ENCODE data around the gene TAGLN.

DNA sequence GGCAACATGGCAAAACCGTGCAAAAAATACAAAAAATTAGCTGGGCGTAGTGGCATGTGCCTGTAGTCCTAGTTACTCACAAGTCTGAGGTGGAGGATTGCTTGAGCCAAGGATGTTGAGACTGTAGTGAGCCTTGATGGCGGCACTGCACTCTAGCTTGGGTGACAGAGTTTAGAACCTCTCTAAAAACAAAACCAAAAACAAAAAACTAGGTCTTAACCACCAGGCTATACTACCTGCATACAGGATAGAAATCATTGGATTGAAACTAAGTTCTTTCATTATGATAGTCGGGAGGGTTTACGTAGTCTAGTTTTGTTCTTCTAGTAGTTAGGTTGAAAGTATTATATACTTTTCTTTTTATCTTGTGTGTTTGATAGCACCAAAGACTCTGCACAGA lies 39.1 kb downstream of the TAGLN start:
- TF ChIP-seq POLR2A (IDR thresholded peaks at IDR 0.05; ENCODE audit: low read depth, low read length) (no peak), TAF1 (IDR thresholded peaks at IDR 0.05; ENCODE audit: borderline replicate concordance, low read depth, low read length) (no peak), POLR2AphosphoS5 (IDR thresholded peaks at IDR 0.05; ENCODE audit: low read depth, low read length) (no peak)

All from GM12892 (cell line).